PC-9 (cell line): ENCODE measurements around the gene ANKRD62.

Source experiments
- CTCF ChIP-seq: fragments of 200-600 bp; sonication (generic); conservative IDR thresholded peaks from 2 replicates; pipeline ENCODE4 v1.6.1; 2017; ENCODE audit warnings: mixed run types, antibody characterized with exemption, mild to moderate bottlenecking, moderate library complexity
- EZH2 ChIP-seq: fragments of 200-600 bp; sonication (generic); IDR thresholded peaks from 2 replicates; pipeline ENCODE4 v1.8.0; 2017; ENCODE audit warnings: antibody characterized with exemption, low read depth

GRCh38 chr18:12086677-12087470 lies 6.8 kb upstream of the ANKRD62 start:
- TF ChIP-seq CTCF (no peak), EZH2 (no peak)
